ENCODE measurements around the gene PRMT1.

DNA sequence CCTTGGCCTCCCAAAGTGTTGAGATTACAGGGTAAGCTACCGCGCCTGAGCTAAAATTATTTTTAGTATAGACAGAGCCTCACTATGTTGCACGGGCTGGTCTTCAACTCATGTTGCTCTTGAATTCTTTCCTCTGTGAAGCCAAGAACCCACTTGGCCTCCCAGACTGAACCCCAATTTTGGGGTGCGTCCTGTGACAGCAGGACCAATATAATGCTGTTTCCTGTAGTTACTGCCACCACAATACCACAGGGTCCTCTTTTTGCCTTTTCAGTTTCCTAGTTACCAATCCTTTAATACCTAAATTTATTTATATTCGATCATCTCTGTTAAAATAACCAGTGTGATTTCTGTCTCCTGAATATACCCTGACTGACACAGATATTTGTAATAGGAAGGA, 53.1 kb downstream of the PRMT1 start:
- TF ChIP-seq, protein P1, sequence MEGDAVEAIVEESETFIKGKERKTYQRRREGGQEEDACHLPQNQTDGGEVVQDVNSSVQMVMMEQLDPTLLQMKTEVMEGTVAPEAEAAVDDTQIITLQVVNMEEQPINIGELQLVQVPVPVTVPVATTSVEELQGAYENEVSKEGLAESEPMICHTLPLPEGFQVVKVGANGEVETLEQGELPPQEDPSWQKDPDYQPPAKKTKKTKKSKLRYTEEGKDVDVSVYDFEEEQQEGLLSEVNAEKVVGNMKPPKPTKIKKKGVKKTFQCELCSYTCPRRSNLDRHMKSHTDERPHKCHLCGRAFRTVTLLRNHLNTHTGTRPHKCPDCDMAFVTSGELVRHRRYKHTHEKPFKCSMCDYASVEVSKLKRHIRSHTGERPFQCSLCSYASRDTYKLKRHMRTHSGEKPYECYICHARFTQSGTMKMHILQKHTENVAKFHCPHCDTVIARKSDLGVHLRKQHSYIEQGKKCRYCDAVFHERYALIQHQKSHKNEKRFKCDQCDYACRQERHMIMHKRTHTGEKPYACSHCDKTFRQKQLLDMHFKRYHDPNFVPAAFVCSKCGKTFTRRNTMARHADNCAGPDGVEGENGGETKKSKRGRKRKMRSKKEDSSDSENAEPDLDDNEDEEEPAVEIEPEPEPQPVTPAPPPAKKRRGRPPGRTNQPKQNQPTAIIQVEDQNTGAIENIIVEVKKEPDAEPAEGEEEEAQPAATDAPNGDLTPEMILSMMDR (IDR thresholded peaks at IDR 0.05; ENCODE audit: poor library complexity, severe bottlenecking), result no peak
- no peak for TF ChIP-seq EZH2 (IDR thresholded peaks at IDR 0.05; ENCODE audit: borderline replicate concordance, insufficient read depth, low read length, poor library complexity, severe bottlenecking)
- TF ChIP-seq, protein P2, sequence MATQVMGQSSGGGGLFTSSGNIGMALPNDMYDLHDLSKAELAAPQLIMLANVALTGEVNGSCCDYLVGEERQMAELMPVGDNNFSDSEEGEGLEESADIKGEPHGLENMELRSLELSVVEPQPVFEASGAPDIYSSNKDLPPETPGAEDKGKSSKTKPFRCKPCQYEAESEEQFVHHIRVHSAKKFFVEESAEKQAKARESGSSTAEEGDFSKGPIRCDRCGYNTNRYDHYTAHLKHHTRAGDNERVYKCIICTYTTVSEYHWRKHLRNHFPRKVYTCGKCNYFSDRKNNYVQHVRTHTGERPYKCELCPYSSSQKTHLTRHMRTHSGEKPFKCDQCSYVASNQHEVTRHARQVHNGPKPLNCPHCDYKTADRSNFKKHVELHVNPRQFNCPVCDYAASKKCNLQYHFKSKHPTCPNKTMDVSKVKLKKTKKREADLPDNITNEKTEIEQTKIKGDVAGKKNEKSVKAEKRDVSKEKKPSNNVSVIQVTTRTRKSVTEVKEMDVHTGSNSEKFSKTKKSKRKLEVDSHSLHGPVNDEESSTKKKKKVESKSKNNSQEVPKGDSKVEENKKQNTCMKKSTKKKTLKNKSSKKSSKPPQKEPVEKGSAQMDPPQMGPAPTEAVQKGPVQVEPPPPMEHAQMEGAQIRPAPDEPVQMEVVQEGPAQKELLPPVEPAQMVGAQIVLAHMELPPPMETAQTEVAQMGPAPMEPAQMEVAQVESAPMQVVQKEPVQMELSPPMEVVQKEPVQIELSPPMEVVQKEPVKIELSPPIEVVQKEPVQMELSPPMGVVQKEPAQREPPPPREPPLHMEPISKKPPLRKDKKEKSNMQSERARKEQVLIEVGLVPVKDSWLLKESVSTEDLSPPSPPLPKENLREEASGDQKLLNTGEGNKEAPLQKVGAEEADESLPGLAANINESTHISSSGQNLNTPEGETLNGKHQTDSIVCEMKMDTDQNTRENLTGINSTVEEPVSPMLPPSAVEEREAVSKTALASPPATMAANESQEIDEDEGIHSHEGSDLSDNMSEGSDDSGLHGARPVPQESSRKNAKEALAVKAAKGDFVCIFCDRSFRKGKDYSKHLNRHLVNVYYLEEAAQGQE (IDR thresholded peaks at IDR 0.05; ENCODE audit: borderline replicate concordance), result no peak
- no peak for TF ChIP-seq EP300 (conservative IDR thresholded peaks at IDR 0.05; ENCODE audit: poor library complexity, severe bottlenecking)
